Measurements from ENCODE around the gene PCBP2.

PCBP2 gene

DNA sequence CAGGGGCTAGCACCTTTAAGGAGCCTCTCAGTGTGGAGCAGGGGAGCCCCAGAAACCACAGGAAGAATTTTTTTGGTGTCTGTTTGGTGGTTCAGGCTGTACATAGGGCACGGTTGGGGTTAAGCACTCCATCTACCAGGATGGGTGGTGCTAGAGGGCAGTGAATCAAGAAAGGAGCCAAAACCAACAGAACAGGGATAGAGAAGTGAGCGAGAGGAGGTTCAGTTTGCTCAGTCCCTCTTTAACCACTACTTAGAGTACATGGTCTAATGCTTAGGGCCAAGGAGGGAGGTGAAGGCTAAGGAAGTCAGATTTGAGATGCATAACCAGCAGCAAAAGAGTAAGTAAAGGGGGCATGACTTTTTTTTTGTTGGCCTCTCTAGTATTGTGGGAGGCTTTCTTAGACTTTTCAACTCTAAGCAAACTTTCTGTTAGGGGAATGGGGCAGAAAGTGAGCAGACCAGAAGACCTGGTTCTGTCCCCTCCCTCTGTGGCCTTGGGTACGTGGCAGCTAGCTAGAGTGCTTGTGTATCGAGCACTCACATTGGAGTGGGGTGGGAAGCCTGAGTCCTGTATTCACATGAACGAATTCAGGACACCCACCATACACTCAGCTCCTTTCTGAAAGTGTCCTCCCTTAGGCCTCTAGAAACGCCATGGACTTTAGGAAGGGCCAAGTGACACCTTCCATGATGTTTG is 62.0 kb downstream of the PCBP2 start:
- no peak for DNase-seq

DNA sequence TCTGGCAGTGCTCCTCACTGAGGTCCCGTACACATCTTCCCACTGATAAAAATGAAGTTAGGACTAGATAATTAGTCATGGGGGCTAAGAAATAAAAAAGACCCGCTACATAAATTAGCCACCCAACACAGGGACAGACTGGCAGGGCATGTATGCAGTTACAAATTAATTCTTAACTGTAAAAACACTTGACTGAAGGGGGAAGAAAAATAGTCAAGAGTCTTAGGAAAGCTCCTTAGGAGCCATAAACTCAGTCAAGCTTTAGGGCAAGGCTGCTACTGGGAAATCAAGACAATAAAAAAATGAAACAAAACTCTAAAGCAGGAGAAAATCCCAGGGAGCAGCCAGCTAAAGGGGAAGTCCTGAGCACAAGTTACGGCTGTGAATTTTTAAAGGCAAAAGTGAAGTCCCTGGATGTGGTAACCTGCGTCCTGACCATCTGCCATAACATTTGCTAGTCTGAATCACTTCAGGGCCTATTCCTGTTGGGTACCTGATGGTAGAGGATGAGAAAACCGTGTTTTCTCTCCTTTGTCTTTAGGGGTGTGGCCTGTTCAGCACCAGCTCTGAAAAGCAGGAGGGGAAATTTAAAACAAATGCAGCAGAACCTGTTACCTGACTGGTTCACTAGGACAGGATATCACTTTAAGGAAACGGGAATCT is 62.9 kb downstream of the PCBP2 start:
- no peak for DNase-seq

- DNase-seq, result no peak
Observed at GRCh38 chr12:53515291-53515680, 63.4 kb downstream of the PCBP2 start.

- no peak for DNase-seq
Observed at GRCh38 chr12:53516758-53517455, 65.0 kb downstream of the PCBP2 start.

GRCh38 chr12:53518381-53518780 is 66.5 kb downstream of the PCBP2 start:
- no peak for DNase-seq

GRCh38 chr12:53523131-53523530 is 71.2 kb downstream of the PCBP2 start:
- no peak for DNase-seq

GRCh38 chr12:53524476-53524875 is 72.6 kb downstream of the PCBP2 start:
- no peak for DNase-seq

DNA sequence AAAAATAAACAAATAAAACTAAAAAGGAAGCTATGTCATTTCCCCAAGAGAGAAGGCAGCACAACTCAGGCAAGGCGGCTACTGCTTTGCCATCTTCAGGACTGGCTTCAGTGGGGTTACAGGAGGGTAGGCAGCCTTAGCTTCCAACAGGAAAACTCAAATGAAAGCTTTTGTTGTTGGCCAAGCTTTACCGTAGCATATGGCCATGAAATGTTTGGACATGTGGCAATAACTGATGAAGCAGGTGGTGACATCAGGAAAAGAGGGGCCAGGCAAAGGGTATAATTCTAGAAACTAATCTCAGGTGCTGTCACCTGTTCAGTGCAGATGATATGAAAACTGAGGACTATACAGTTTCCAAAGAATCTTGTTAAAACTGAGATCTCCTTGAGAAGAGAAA is 78.2 kb downstream of the PCBP2 start:
- no peak for DNase-seq
